ENCODE data around the gene MYLK3. TPM values are rescaled to one million over a fixed set of nuclear protein-coding genes. Genes with fewer than 3 reads are reported as not detected.
"Not testable (repeated sequence)": the region's sequence is repeated elsewhere in the genome, so short reads cannot be mapped to it uniquely, and the experiment has no call there.

Gene MYLK3
- total and polyA plus RNA-seq, 2 of the 4 experiments (the other 2 are of a cell fraction) = under 0.01 to 0.03 TPM

DNA sequence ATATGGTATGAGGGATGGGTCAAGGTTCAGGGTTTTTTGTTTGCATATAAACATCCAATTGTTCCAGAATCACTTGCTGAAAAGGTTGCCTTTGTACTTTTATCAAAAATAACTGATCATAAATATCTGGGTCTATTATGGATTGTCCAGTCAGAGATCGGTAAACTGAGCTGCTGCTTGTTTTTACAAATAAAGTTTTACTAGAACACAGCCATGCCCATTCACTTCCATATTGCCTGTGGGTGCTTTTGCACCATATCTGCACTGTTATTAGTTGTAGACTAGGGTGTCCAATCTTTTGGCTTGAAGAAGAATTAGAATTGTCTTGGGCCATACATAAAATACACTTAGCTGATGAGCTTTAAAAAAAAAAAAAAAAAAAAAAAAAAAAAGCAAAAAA is 70.2 kb downstream of the MYLK3 start:
- H3K4ac ChIP-seq (ENCODE audit: low read depth, low read length); H2BK20ac ChIP-seq (ENCODE audit: low read depth, low read length); H3K9ac ChIP-seq (ENCODE audit: low read depth, low read length); H4K20me1 ChIP-seq (ENCODE audit: insufficient read depth, low read length); H3K23ac ChIP-seq (ENCODE audit: low read depth, low read length); intact Hi-C loops (cut with micrococcal nuclease); H2BK5ac ChIP-seq (ENCODE audit: low read depth, low read length, poor library complexity, severe bottlenecking); H3K56ac ChIP-seq (ENCODE audit: extremely low read depth, insufficient read depth, low read length); DNase-seq; H3K4me2 ChIP-seq (ENCODE audit: low read depth, low read length); POLR2A ChIA-PET (ENCODE audit: unreplicated experiment); H3K9me3 ChIP-seq (ENCODE audit: control insufficient read depth, insufficient read depth, low read length); H2BK15ac ChIP-seq (ENCODE audit: low read depth, low read length); BruUV-seq (replicated peaks); H2BK120ac ChIP-seq (ENCODE audit: low read depth, low read length); H2AFZ ChIP-seq (replicated peaks; ENCODE audit: low read length, poor library complexity); H4K91ac ChIP-seq (ENCODE audit: insufficient read depth, low read depth, low read length); H3K9me1 ChIP-seq (ENCODE audit: insufficient read depth, low read length); dilution Hi-C loops (cut with HindIII; ENCODE audit: low sequenced_read_pairs, unreplicated experiment); H3K4me3 ChIP-seq (ENCODE audit: insufficient read depth, low read depth, low read length); H2AK5ac ChIP-seq (ENCODE audit: low read depth, low read length); H3K18ac ChIP-seq (ENCODE audit: low read depth, low read length); H3K27me3 ChIP-seq (ENCODE audit: control insufficient read depth, insufficient read depth, low read length); H3K27ac ChIP-seq (ENCODE audit: insufficient read depth, low read length); H3K4me1 ChIP-seq (ENCODE audit: control insufficient read depth, insufficient read depth, low read length); H2AK9ac ChIP-seq (replicated peaks; ENCODE audit: low read depth, low read length, poor library complexity); H4K8ac ChIP-seq (ENCODE audit: low read depth in 2 of 2, low read length in 2 of 2); H3K14ac ChIP-seq (replicated peaks; ENCODE audit: low read depth, low read length); ATAC-seq (ENCODE audit: low read depth); H4K5ac ChIP-seq (ENCODE audit: low read depth, low read length): not testable (repeated sequence)
- peaks cover 0 to 19% of the 10 kb centered on the region in 2 experiments; a peak in 3 of 4 replicates for H3K79me1 ChIP-seq (ENCODE audit: low read depth in 1 of 2, low read length in 2 of 2)
- peaks cover 22% of the 10 kb centered on the region for H3K36me3 ChIP-seq (ENCODE audit: control insufficient read depth, insufficient read depth, low read length)
- CTCF ChIA-PET = interaction anchor here (0.6 to 1.3 kb wide), 2 partner anchors 13 to 60 kb away, joined by 3 to 4 read pairs; no protein-coding TSS in a partner anchor
- WGBS, 2 experiments (ENCODE audit: extremely low coverage in 2 of 2, insufficient read length in 1 of 2) = no CpG with 5 or more reads among the region's 1 CpG
- in situ Hi-C loops (cut with MboI; ENCODE audit: low sequenced_read_pairs) = loop anchor here (10.0 kb wide), 1 partner anchor 247 kb away; no protein-coding TSS in a partner anchor
